Mucosa of descending colon (tissue), 3 donors: ENCODE data around the gene CAMKK2. TPM values are rescaled to one million over a fixed set of nuclear protein-coding genes. Genes with fewer than 3 reads are reported as not detected.

ENCODE experiments used
- ATAC-seq: fragments of 200-7000 bp; cut with Tn5 transposase; one replicate; pipeline ENCODE4 v1.9.1; 2020; ENCODE audit warnings: mild to moderate bottlenecking, moderate library complexity
- DNase-seq, 3 donors: peaks; one replicate each; pipeline ENCODE4 v3.0.0-alpha.2; 2020
- H3K36me3 ChIP-seq: fragments of 200-600 bp; one replicate; pipeline ENCODE4 v1.8.0; 2021; ENCODE audit warnings: low read depth, mild to moderate bottlenecking
- H3K4me1 ChIP-seq: fragments of 200-600 bp; one replicate; pipeline ENCODE4 v1.8.0; 2021; ENCODE audit warnings: low read depth, mild to moderate bottlenecking
- H3K4me3 ChIP-seq: fragments of 200-600 bp; one replicate; pipeline ENCODE4 v1.8.0; 2021; ENCODE audit warnings: mild to moderate bottlenecking
- H3K9me3 ChIP-seq: fragments of 200-600 bp; one replicate; pipeline ENCODE4 v1.8.0; 2021; ENCODE audit warnings: mild to moderate bottlenecking
- CTCF ChIP-seq: fragments of 200-600 bp; IDR thresholded peaks from one replicate; pipeline ENCODE4 v1.8.0; 2022; ENCODE audit warnings: antibody characterized with exemption, mild to moderate bottlenecking
- intact Hi-C, 2 donors: fragments of 100-400 bp; cut with DNase I in 1 of 2; cut with micrococcal nuclease in 1 of 2; formaldehyde crosslinking; loops; one replicate each; pipeline versions ENCODE4 v1.11.0 to v1.11.1; 2022; cut with DNase I, micrococcal nuclease
- total RNA-seq, 3 donors: library from RNA; stranded (reverse); fragmentation: NEBNext Ultra II Directional in 2 of 3; extraction: Animal tissue kit (Norgen Biotek cat#: 25700) in 2 of 3; gene quantifications; one replicate each; pipeline versions ENCODE4 v1.2.1 to v1.2.4, GENCODE V29; 2021 to 2023
- donor health status: DM: no; HTN: no; CAD: no; lungs with moderate emphysema.
- donor health status: DM: no; HTN: no; CAD: no.
- donor health status: DM: no; HTN: yes; CAD: no.

The CAMKK2 gene
- total RNA-seq, 3 donors from 2014 or later = 44.0 to 57.1 (median 47.3) TPM

- no peaks in the 10 kb centered on the region for H3K4me1 ChIP-seq
These were observed 23.1 kb downstream of the CAMKK2 start for GRCh38 chr12:121273364-121273896.

DNA sequence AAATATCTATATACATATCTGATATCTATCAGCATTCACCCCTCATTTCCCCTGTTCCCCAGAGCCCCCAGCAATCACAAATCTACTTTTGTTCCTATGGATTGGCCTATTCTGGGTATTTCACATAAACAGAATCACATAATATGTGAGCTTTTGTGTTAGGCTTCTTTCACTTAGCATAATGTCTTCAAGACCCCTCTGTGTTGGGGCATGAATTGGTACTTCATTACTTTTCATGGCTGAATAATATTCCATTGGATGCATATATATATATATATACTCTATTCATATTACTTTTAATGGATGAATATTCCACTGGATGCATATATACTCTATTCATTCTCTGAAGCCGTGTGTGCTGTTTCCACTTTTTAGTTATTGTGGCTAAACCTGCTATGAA, 28.7 kb downstream of the CAMKK2 start:
- Histone ChIP-seq H3K9me3 (no peaks in the 10 kb centered on the region), H3K4me3 (no peak overlapping the region), H3K4me1 (no peaks in the 10 kb centered on the region), H3K36me3 (no peaks in the 10 kb centered on the region)
- no peak for TF ChIP-seq CTCF
- intact Hi-C loops = no loop called here
- DNase-seq = no peak
- no peak for ATAC-seq

More at GRCh38 chr12:121273364-121273896, 23.1 kb downstream of the CAMKK2 start:
- DNase-seq (no peak), ATAC-seq (no peak)
- Histone ChIP-seq H3K36me3 (no peaks in the 10 kb centered on the region), H3K4me3 (no peak overlapping the region), H3K9me3 (no peaks in the 10 kb centered on the region)
- intact Hi-C loops = no loop called here
- no peak for TF ChIP-seq CTCF

DNA sequence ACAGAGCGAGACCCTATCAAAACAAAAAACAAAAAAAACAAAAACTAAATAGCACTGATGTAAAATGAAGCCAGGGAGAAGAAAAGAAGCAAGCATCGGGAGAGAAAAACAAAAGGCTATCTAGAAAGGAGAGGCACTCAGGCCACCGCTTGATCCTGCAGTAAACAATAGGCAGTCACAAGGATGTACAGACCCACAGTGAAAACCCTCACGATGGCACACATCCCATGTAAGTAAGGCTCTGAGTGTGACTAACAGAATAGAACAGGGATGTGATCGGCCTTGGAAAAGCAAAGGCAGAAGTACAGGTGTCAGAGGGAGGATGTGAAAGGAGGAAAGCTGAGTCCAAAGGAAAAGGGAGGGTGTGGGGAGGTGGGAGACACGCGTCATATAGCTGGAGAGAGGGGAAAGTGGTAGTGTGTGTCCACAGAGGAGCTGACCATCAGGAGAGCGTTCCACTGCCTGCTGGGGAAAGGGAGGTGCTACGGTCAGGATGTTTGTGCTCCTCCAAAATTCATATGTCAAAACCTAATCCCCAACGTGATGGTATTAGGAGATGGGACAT, 31.5 kb downstream of the CAMKK2 start:
- DNase-seq = no peak
- TF ChIP-seq CTCF = no peak
- Histone ChIP-seq H3K4me3 (no peak overlapping the region), H3K9me3 (no peaks in the 10 kb centered on the region), H3K4me1 (no peaks in the 10 kb centered on the region), H3K36me3 (peaks cover 4% of the 10 kb centered on the region)
- intact Hi-C loops = no loop called here
- ATAC-seq = no peak

GRCh38 chr12:121264135-121264534, 32.4 kb downstream of the CAMKK2 start:
- H3K9me3 ChIP-seq = no peaks in the 10 kb centered on the region
- DNase-seq (no peak), ATAC-seq (no peak)
- no peaks in the 10 kb centered on the region for H3K4me1 ChIP-seq
- peaks cover 4% of the 10 kb centered on the region for H3K36me3 ChIP-seq
- intact Hi-C loops = no loop called here
- H3K4me3 ChIP-seq = no peak overlapping the region
- no peak for TF ChIP-seq CTCF

- H3K4me1 ChIP-seq = no peaks in the 10 kb centered on the region
- ATAC-seq = no peak
- TF ChIP-seq CTCF = no peak
- no peak overlapping the region for H3K4me3 ChIP-seq
- no peak for DNase-seq
- intact Hi-C loops = no loop called here
- peaks cover 4% of the 10 kb centered on the region for H3K36me3 ChIP-seq
- H3K9me3 ChIP-seq = no peaks in the 10 kb centered on the region
These were observed 33.1 kb downstream of the CAMKK2 start for GRCh38 chr12:121263206-121263935.
